GM18507 (cell line): Measurements from ENCODE around the gene DUSP7.
"Not testable (repeated sequence)": the region's sequence is repeated elsewhere in the genome, so short reads cannot be mapped to it uniquely, and the experiment has no call there.

ENCODE experiments used
- DNase-seq: peaks from one replicate; pipeline ENCODE4 v3.0.0; 2011; ENCODE audit warnings: low read depth; ENCODE audit not compliant: insufficient read length; ENCODE audit errors: extremely low spot score
- FAIRE-seq: peaks from 2 replicates; lab custom pipeline; 2011; peaks lifted over from hg19 to GRCh38; lab: Jason Lieb, UNC

The DUSP7 gene

GRCh38 chr3:52034651-52035050 is 21.7 kb downstream of the DUSP7 start:
- FAIRE-seq (no peak), DNase-seq (no peak)

- DNase-seq (no peak), FAIRE-seq (no peak)
These were observed 22.2 kb downstream of the DUSP7 start for GRCh38 chr3:52034212-52034611.

- not testable (repeated sequence) for DNase-seq
- FAIRE-seq: peak; percentile 41
These were observed 22.6 kb downstream of the DUSP7 start for GRCh38 chr3:52033748-52034147.

- FAIRE-seq (no peak), DNase-seq (no peak)
These were observed 23.5 kb downstream of the DUSP7 start for GRCh38 chr3:52032702-52033408.

GRCh38 chr3:52031896-52032295 is 24.5 kb downstream of the DUSP7 start:
- no peak for FAIRE-seq
- DNase-seq: no peak

GRCh38 chr3:52030714-52031310 is 25.6 kb downstream of the DUSP7 start:
- DNase-seq (no peak), FAIRE-seq (no peak)

- FAIRE-seq: no peak
These were observed 26.8 kb downstream of the DUSP7 start for GRCh38 chr3:52029535-52029934.

GRCh38 chr3:52029053-52029452 is 27.3 kb downstream of the DUSP7 start:
- no peak for DNase-seq
- no peak for FAIRE-seq

More at GRCh38 chr3:52029535-52029934, 26.8 kb downstream of the DUSP7 start:
- no peak for DNase-seq

GRCh38 chr3:52028572-52028971 is 27.8 kb downstream of the DUSP7 start:
- FAIRE-seq: no peak
- no peak for DNase-seq

- DNase-seq (no peak), FAIRE-seq (no peak)
These were observed 30.3 kb downstream of the DUSP7 start for GRCh38 chr3:52026041-52026440.

- DNase-seq: no peak
- FAIRE-seq: no peak
These were observed 30.9 kb downstream of the DUSP7 start for GRCh38 chr3:52025453-52025852.

GRCh38 chr3:52024765-52025452 is 31.5 kb downstream of the DUSP7 start:
- FAIRE-seq: no peak
- DNase-seq: no peak

GRCh38 chr3:52023860-52024764 is 32.3 kb downstream of the DUSP7 start:
- peak; percentile 62 for DNase-seq
- FAIRE-seq: peak; percentile 91

- no peak for DNase-seq
- FAIRE-seq: peak; percentile 15
These were observed 33.1 kb downstream of the DUSP7 start for GRCh38 chr3:52023101-52023770.

- no peak for FAIRE-seq
These were observed 33.9 kb downstream of the DUSP7 start for GRCh38 chr3:52022323-52023100.

GRCh38 chr3:52021489-52022268 is 34.7 kb downstream of the DUSP7 start:
- FAIRE-seq (no peak), DNase-seq (no peak)

More at GRCh38 chr3:52022323-52023100, 33.9 kb downstream of the DUSP7 start:
- no peak for DNase-seq

- FAIRE-seq (no peak), DNase-seq (no peak)
These were observed 35.6 kb downstream of the DUSP7 start for GRCh38 chr3:52020796-52021195.
